Stimulated activated naive CD8-positive, alpha-beta T cell treated with anti-CD3 and anti-CD28 coated beads, Interleukin-15, Interleukin-2, amounts not matched to agents 100 U/mL and 50 U/mL, for 24 hours (primary cell): Measurements from ENCODE around the gene LRG1.

Experiments
- ATAC-seq: fragments of 150-1000 bp; cut with Tn5 transposase; one replicate; pipeline ENCODE4 v1.10.0; 2021
- DNase-seq: peaks from one replicate; pipeline ENCODE4 v3.0.0; 2021

Gene LRG1, protein sequence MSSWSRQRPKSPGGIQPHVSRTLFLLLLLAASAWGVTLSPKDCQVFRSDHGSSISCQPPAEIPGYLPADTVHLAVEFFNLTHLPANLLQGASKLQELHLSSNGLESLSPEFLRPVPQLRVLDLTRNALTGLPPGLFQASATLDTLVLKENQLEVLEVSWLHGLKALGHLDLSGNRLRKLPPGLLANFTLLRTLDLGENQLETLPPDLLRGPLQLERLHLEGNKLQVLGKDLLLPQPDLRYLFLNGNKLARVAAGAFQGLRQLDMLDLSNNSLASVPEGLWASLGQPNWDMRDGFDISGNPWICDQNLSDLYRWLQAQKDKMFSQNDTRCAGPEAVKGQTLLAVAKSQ

DNA sequence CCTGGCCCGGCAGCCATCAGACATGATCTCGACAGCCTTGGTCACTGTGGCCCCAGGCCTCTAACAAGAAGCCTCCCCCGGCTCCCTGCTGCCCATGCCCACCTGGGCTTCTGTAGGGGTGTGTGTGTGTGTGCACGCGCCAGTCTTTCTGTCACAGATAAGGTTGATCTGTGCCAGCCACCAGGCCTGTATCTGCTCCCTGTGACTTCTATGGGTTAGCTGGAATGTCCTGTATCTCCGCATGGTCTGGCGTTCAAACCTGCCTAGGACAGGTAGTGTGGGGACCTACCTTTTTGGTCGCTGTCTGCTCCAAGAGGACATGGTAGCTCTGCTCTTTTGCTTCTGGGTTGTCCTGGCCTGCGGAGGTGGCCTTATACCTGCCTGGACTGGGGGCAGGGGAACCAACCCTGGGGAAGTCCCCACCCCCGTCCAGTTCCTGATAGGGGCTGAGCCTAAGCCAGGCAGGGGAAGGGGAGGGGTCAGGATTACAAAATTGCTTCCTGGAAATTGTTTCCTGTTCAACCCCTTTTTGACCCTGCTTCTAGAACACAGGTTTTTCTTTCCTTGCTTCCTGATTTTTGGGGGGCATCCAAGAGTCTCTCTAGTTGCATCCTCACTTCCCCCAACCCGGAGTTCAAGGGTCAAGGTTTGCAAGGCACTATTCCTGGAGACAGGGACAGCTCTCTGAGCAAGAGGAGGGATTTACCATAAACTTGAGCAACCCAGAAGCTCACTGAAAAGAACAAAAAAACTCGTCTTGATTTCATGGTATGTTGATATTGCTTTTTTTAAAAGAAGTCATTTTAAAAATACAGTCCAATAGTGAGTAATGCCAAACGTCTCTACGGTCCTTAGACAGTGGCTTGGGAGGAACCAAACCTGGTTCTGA, at the start of gene LRG1:
Gene LRG1 (minus strand): TSS at position 344 of the 889 bp plus-strand sequence. CDS start 23 bp downstream, at position 321.
- DNase-seq (peak; percentile 24), ATAC-seq (no peak)

DNA sequence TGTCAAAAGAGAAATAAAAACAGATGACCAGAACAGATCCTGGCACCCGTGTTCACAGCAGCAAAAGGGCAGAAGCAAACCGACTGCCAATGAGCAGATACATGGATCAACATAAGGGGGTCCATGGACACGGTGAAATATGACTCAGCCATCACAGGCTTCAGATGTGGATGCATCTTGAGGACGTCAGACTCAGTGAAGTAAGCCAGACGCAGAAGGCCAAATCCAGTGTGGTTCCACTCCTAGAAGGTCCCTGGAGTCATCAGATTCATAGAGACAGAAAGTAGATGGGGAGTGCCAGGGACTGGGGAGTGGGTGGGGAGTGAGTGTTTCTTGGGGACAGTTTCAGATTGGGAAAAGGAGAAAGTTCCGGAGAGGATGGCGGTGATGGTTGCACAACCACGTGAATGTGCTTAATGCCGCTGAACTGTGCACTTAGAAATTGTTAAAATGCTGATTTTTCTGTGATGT, 48.5 kb upstream of the LRG1 start:
- ATAC-seq (no peak), DNase-seq (no peak)

DNA sequence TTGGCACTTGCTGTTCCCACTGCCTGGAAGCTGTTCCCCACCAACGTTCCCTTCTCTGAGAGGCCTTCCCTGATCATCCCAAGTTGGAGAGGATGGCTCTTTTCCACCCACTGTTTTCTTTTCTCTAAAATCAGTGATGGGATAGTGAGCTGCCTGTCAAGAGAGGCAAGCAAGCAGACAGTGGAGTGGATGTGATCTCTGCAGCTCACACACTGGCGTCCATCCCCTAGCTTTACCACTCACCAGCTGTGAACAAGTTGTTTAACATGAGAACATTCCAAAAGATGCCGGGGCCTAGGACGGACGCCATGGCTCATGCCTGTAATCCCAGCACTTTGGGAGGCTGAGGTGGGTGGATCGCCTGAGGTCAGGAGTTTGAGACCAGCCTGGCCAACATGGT, 47.7 kb upstream of the LRG1 start:
- DNase-seq, result no peak

DNA sequence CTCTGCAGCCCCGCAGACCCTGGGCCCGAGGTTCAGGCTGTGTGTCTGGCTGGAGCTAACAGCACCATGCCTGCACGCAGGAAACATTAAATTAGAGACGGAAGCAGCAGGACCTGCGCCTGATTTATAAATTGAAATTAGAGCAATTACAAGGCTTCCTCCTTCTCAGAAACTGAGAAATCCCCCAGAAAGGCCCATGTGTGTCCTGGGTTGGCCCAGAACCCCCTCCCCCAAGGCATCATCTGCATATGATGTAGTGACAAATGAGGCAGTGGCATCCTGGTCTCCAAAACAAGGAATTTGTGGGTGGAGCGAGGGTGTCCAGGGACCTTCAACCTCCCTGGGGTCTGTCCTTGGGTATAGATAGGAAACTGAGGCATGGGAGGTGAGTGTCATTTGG, 46.9 kb upstream of the LRG1 start:
- no peak for ATAC-seq
- no peak for DNase-seq

More for the DNA sequence above, 47.7 kb upstream of the LRG1 start:
- ATAC-seq, result no peak

DNA sequence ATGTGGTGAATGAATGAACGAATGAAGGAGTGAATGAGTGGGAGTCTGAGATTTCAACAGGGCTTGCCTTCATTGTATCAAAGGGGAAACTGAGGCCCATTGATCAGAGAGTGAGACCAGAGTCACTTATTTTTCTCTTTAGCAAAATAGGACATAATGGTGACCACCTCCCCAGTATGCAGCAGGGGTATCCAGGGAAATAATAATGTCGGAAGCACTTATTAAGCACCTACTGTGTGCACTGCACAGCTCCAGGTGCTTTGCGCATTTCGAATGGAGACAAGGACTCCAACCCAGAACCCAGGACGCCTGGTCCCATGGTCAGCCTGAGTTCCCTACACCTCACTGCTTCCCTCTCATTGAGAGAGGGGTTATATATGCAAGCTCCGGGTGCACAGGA, 46.4 kb upstream of the LRG1 start:
- no peak for DNase-seq

DNA sequence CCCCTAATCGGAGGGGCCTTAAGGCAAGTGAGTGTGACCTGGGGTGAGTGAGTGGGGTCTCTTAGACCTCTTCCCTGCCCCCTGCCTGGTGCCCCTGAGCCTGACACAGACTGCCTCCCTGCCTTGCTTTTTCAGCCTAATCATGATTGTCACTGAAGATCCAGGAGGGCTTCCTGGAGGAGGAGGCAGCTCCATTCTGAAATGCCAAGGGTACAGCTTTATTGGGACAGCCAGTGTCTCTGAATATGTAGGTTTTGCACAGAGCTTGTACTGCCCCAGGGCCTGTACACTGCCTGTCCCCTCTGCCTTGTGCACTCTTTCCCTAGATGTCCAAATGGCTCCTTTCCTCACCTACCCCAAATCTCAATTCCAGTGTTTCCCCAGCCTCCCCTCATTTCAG, 45.7 kb upstream of the LRG1 start:
- no peak for DNase-seq

More for the DNA sequence above, 46.4 kb upstream of the LRG1 start:
- no peak for ATAC-seq

DNA sequence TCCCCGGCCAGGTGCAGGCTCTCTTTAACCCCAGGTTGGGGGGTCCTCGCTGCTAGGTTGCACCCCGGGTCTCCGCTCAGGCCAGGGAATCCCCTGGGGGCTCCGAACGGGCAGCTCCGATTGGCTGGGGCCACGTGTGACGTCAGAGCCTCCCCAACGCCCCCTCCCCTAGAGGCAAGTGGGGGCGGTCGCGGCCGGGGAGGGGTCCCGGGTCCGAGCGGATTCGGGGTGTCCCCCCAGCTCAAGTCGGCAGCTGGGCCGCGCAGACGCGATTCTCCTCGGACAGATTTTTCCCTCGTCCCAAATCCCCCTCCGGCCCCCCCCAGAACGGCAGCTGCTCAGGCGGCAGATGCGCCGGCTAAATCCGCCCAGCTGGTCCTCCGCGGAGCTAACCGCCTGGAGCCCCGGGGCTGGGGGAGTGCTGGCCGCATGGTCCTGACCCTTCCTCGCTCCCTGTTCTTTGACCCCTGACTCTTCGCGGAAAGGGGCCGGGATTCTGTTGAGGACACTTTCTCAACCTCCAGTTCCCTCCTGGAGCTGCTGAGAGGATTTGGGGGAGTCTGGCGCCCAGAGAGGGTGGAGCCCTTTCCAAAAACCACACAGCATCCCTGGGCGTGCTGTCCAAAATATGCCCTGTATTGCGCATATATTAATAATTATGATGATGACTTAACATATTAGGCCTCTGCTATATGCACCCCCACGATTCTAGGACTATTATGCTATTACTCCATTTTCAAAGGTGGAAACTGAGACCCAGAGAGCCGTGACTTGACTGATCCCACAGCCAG, 45.0 kb upstream of the LRG1 start:
- ATAC-seq (no peak), DNase-seq (no peak)

More for the DNA sequence above, 45.7 kb upstream of the LRG1 start:
- no peak for ATAC-seq

DNA sequence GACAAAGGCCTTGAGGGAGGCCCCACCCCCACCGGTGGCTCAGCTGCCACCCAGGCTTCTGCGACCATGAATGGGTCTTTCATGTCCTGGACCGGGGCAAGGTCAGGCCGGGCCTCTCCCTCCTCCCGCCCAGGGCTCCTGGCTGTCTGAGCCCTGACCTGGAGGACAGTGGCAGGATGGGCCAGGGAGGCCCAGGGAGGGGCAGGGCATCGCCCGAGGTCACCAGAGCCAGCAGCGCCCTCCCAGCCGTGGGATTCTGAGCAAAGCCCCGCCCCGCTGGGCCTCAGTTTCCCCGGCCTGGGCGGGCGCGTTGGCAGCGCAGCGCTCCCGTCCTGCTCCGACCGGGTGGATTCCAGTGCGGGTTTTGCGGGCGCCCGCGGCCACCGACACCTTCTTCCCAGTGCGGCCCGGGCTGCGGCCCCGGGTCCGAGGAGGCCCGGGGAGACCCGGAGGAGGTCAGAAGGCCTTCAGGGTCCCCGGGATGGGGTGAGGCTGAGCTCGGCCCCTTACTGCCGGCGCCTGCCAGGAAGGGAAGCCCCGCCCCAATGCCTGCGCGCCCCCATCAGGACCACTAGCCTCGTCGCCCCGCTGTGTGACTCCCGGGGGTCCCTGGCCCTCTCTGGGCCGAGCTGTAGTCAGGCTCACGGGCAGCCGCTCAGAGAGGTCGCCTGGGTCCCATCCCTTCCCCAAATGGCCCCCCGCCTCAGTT, 44.3 kb upstream of the LRG1 start:
- DNase-seq (peak; percentile 59), ATAC-seq (peak; percentile 33)

DNA sequence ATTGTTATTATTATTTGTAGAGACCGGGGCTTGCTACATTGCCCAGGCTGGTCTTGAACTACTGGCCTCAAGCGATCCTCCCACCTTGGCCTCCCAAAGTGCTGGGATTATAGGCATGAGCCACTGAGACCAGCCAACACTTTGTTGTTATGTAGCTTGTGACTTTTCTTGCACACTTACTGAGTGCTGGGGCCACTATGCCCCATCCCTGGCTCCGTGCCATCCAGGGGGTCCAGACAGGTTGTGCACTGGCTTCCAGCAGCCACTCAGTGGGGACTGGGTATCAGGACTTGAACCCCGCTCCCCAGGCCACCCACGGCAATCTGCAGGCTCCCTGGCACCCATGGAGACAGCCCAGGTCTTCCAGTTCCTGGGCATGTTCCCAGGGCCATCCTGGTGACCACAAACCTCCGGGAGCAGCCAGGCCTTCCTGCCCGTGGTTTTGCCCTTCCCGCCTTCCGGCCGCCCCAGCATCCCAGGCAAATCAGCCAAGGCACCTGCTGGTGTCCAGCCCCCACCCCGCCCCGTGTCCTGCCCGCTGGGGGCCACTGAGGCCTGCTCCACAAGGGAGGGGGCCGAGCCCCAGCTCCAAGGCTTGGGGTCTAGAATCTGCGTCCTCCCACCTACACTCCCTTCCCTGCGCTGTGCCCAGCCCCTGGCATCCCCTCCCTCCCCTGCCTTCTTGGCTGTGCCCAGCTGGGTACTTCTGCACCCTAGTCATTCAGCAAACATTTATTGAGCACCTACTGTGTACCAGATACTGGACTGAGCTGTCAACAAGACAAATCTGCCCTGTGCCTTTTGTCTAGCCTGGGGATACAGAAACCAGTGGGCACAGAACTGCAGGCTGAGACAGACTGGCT, 43.4 kb upstream of the LRG1 start:
- no peak for ATAC-seq
- no peak for DNase-seq

DNA sequence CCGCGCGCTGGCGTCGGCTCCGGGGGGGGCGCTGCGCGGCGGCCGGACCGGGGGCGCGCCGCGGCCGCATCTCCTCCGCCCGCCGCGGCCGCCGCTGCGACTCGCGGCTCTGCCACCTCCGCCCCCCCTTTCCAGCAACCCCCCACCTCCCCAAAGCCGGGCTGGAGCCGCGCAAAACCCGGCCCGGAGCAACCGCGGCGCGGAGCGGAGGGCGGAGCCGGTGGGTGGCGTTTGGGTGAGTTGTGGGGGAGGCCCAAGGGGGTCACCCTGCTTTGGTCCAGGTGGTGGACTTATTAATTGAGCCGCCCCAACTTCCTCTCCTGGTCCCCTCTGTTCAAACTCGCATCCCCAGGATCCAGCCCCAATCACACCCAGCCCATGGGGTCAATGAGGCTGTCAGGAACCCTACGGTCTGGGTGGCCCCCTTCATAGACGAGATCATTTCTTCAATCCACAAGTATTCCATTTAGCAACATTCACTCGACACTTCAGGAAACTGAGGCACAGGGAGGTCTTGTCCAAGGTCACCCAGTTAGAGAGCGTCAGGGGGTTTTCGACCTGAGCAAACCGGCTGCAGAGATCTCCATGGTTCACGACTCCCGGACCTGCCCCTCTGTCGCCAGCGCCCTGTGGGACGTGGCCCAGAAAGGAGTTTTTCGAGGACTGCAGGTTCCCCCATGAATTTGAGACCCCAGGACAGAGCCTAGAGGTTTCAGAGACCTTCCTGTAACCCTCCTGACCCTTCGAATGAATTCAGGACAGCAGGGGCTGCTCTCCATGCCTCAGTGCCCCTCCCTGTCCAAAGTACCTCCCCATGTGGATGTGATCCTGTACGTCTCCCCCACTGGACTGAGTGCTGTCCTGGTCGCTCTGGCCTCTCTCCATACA, 42.1 kb upstream of the LRG1 start:
- DNase-seq, result peak; percentile 47
- ATAC-seq, result no peak

DNA sequence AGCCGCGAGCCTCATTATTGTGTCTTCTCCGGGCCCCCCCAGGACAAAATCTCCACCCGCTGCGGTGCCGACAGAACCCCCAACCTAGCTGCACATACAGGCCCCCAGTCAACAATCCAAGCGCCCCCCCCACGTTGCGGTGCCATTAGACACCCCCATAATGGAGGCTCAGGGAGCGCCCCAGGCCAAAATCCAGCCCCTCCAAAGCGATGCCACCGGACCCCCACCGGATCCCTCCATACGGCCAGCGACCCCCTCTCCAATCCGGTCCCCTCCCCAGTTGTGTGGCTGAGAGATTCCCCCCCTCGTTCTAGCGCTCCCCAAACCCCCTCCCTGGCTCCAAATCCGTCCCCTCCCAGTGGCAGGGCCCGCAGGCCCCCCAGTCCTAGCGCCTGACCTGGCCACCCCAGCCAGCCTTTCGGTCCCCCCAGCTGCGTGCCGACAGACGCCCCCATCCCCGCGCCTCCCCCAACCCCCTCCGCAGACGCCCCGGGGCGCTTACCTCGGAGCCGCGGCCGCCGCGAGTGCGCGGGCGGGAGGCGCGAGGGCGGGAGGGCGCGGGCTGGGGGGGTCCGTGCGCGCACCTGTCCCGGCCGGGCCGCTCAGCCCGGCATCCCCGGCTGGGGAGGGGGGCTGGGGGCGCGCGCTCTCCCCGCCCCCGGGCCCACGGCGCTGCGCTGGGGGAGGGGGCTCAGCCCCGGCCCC, 41.3 kb upstream of the LRG1 start:
- ATAC-seq (no peak), DNase-seq (no peak)

DNA sequence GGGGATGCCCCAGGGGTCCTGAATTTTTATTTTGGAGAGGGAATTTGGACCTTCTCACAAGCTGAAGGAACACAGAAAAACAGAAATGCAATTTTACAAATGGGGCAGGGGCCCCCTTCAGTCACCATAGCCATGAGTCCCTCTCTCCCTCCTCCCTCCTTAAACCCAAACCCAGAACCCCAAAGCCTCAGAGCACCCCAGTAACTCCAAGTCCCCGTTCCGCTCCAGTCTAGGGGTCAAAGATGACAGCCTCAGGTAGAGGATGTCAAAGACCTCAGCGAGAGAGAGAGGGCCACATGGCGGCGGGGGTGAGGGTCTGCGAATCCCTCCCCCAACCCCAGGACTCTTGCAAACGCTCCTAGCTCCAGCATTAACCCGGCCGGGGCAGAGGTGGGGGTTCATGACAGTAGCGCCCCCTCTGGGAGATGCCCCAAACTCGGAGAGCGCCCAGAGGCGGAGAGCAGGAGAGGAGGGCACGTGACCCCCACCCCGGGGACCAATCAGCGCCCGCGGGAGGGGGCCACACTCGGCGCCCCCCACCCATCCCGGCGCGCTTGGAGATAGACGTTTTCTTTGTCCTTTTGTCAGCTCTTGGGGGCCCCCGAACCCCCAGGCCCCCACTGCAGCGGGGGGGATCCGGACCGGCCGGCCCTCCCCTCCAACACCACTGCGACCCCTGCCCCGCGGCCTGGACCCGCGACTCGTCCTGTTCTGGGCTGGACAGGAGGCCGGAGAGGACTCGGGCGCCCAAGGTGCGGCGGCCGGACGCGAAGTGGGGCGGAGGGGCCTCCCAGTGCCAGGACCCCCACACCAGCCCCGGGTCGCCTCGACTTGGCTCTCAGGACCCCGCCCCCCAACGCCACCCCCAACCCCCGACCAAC, 40.4 kb upstream of the LRG1 start:
- no peak for DNase-seq
- no peak for ATAC-seq

DNA sequence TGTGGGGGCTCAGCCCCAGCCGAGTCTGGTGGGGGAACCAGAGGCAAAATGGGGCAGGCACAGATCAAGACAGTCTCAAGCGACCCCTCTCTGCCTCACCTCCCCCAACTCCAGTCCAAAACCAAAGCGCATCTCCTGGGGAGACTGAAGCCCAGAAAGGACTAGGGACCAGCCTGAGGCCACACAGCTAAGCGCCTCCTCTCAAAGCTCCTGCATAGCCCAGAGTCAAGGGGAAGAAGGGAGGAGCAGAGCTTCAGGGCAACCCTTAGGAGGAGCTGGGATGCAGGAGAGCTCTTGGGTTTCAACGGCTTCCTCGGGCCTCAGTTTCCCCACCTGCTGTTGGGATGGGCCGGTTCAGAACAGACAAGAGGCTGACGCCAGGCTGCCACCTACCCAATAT, 39.6 kb upstream of the LRG1 start:
- ATAC-seq (no peak), DNase-seq (no peak)

DNA sequence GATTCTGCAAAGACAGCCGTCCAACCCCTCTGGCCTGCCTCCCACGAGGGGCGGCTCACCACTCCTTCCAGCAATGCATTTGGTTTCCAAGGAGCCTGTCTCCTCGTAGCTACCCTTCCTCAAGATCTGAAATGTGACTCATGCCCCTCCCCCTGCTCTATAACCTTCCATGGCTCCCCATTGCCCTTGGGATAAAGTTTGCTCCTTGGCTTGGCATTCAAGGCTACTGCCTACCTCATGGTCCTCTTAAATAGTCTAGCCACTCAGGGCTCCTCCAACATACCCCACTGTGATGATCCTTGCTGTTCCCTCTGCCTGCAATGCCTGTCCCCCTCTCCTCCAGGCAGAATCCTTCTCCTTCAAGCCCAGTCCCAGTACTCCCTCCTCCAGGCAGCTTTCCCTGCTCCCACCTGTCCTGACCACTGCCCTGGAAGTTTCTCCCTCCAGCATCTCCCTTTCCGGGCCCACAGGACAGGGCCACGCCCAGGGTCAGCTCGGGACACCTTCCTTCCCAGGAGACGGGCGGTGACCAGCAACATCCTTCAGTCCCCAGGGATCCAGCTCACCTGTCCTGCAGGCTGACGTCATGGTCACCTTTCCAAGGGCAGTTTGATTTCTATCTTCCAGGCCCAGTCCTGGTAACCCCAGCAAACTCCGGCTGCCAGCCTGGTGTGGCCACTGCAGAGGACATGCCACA, 38.9 kb upstream of the LRG1 start:
- DNase-seq, result no peak
- no peak for ATAC-seq

DNA sequence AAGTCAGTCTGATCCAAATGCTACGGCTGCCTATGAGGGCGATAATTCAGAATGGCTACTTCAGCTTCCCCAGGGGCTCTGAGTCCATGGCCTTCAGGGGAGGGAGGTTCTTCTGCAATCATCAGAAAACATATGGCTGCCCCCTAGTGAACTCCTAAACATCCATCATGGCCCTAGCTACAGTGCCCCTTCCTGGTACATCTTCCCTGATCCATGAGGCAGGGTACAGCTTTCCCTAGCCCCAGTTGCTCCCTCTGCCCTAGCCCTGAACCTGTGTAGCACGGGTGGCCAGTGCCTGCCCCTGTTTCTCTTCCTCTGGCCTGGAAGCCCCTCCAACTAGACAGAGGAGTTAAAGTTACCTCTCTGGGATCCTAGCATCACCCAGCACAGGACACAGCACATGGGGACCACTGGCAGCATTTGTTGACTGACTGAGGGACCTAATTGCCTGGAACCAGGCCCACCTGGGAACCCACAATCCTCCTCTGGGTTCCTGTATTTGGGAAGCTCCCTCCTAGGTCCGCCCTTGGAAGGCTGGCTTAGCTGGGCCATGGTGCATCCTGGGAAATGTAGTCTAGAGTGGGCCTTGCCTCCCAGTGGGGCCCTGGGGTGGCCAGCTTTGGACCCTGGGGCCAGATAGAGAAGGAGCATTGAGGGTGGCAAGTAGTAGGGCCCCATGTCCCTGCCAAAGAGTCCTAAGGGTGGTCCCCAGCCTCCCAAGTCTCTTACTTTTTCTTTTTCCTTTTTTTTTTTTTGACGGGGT, 37.4 kb upstream of the LRG1 start:
- ATAC-seq (no peak), DNase-seq (no peak)
